ENCODE measurements around the gene ACVR1.
"Not testable (repeated sequence)": the region's sequence is repeated elsewhere in the genome, so short reads cannot be mapped to it uniquely, and the experiment has no call there.

ACVR1 gene

DNA sequence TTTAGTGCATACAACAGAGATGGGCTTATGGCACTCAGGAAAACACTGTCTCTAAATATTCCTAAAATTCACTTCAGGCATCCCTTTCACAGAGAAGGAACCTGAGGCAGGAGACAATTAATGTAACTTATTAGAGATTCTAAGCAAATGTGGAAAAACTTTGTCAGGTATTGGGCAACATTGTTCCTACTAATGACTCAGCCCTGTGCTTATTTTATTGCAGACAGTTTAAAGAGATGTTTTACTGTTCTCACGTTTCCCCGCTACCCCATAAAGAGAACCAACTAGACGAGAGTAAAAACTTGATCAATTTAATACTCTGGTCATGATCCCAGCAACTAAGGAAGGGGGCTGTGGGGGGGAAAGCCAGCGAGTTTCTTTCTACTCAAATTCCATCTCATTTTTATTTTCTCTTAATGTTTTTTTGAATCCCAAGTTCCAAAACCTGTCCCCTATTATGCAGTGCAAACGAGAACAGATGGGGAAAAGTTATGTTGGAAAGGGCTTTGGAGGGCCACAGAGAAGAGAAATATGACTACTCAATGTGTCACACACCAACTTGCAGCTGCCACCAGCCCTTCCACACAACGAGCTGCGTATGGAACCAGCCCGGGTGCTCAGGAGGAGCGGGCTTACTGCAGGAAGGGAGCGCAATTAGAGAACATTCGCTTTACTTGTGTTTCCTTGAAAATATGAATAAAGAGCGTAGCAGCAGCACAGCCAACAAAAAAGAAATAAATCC, 18.7 kb upstream of the ACVR1 start:
- DNase-seq (ENCODE audit: low read depth in 2 of 2) = no peak

- DNase-seq (ENCODE audit: low read depth in 2 of 2) = no peak
Measured at GRCh38 chr2:157893611-157894010, 17.5 kb upstream of the ACVR1 start.

DNA sequence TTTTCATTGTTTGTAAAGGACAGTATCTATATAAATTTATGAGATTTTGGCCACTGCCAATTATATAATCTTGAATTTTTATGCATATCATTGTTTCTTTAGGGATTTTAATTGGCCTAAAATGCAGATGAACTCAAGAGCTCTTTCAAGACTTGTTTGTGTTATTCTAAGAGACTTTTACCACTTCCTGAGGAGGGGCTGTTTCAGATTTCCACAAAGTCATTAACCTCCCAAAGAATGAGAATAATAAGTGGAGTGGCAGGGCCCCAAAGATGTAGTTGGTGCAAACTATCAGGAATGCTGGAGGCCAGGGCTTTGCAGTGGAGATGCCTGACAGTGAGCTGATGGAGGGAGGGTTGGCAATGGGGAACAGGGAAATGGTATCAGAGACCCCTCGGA, 15.5 kb upstream of the ACVR1 start:
- no peak for DNase-seq (ENCODE audit: low read depth in 2 of 2)

- no peak for DNase-seq (ENCODE audit: low read depth in 2 of 2)
Measured at GRCh38 chr2:157890969-157891642, 15.0 kb upstream of the ACVR1 start.

GRCh38 chr2:157887946-157888345, 11.8 kb upstream of the ACVR1 start:
- DNase-seq (ENCODE audit: low read depth in 2 of 2) = no peak

DNA sequence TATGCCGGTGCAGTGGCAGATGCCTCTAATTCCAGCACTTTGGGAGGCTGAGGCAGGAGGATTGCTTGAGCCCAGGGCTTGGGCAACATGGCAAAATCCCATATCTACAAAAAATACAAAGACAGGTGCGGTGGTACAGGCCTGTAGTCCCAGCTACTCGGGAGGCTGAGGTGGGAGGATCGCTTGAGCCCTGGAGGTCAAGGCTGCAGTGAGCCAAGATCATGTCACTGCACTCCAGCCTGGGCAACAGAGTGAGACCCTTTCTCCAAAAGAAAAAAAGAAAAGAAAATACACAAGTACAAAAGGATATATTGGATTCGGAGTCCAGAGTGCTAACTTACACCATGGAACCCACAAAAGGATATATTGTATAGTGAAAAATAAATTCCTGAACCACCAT, 8.4 kb upstream of the ACVR1 start:
- not testable (repeated sequence) for DNase-seq (ENCODE audit: low read depth in 2 of 2)

DNA sequence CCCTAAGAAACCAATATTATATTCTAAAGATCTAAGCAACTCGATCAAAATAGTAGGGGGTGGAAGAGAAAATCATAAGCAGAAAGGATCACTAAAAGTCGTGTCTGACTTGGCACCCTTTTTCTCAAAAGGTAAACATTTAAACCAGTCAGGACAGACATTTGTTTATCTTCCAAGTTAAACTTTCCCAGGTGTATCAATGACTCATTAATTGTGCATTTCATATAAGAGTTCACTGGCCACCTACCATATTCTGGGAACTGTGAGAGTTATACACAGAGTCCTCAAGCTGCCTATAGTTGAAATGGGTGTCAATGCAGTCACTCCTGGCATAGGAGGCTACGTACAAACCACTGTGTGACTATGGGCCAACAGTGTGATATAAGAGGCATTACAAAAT, 4.8 kb upstream of the ACVR1 start:
- no peak for DNase-seq (ENCODE audit: low read depth in 2 of 2)

- no peak for DNase-seq (ENCODE audit: low read depth in 2 of 2)
Measured at GRCh38 chr2:157877761-157878400, 1.8 kb upstream of the ACVR1 start.

- no peak for DNase-seq (ENCODE audit: low read depth in 2 of 2)
Measured at GRCh38 chr2:157876786-157877138, 632 bp upstream of the ACVR1 start.

DNA sequence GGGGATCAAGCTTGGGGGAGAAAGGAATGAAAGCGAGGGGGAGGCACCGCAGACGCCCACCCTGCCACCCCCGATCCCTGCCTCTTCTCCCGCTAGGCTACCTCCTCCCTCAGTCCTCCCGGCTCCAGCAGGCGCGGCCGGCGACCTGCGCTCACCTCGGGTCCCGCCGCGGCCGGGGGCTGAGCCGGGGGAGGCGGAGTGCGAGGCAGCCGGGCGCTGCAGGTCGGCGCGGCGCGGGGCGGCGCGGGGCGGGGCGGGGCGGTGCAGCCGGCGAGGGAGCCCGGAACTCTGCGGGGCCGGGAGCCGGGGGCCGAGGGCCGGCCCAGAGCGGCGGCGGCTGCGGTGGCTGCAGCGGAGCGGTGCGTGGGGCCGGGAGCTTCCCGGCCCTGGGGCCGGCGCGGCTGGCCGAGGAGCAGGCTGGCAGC, 477 bp downstream of the ACVR1 start:
- DNase-seq (ENCODE audit: low read depth in 2 of 2) = no peak

GRCh38 chr2:157874997-157875640, 1.0 kb downstream of the ACVR1 start:
- DNase-seq (ENCODE audit: low read depth in 2 of 2) = no peak

GRCh38 chr2:157874348-157874747, 1.8 kb downstream of the ACVR1 start:
- no peak for DNase-seq (ENCODE audit: low read depth in 2 of 2)

- DNase-seq (ENCODE audit: low read depth in 2 of 2) = no peak
Measured at GRCh38 chr2:157872791-157873190, 3.3 kb downstream of the ACVR1 start.

GRCh38 chr2:157871415-157871814, 4.7 kb downstream of the ACVR1 start:
- no peak for DNase-seq (ENCODE audit: low read depth in 2 of 2)

- no peak for DNase-seq (ENCODE audit: low read depth in 2 of 2)
Measured at GRCh38 chr2:157868993-157869392, 7.1 kb downstream of the ACVR1 start.

DNA sequence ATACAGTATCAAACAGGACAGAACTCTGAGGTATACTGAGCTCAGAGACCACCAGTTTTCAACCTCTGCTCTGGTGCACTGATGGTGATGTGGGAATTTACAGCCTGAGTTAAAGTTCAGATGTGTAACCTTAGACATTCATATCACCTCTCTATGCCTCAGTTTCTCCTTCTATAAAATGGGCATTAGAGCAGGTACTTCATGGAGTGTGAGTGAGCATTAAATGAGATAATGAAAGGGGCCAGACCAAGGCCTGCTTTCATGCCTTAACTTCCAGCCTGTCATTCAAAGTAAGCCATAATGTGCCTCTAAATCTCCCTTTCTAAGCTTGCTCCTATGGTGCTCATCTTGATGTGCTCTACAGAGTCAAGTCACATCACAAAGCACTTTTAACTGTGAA, 8.4 kb downstream of the ACVR1 start:
- DNase-seq (ENCODE audit: low read depth in 2 of 2) = no peak

DNA sequence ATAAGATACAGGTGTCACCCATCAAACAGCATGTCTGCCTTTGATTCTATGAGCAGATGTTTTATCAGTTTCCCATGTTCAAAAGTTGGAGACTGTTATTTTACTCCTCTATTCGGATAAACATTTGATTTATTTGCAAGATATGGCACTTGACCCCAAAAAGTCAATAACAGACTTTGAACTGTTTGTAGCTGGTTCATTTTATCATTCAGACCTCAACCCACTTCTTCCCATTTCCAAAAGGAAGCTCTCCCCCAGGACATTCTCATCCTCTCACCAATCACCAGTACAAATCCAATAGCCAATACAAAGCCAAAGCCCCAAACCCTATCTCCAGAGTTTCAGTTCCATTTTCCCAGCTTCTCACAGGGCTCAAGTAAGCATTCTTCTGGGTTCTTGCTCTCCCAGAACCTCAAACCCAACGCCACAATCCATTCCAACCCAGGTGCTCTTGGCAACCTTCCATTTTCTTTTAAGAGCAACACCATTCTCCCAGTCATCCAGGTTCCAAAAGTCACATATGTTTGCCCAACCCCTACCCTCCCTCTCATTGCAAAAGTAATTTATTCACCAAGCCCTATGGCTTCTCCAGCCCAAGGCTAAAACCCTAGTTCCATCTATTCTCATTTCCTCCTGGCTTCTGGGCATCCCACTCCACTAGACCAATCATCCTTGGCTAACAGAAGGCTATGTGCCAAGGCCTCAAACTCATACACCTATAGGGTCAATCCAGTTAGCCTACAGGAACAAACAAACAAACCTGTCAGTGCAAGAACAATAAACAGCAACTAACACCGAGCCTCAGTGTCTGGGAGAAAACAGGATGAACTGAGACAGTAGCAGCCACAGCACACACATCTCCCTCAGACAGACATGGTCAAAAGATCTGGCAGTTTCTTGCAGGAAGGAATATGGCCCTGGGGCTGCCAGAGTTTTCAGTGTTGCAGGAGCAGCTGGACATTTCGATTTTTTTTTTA, 9.2 kb downstream of the ACVR1 start:
- DNase-seq (ENCODE audit: low read depth in 2 of 2) = no peak

DNA sequence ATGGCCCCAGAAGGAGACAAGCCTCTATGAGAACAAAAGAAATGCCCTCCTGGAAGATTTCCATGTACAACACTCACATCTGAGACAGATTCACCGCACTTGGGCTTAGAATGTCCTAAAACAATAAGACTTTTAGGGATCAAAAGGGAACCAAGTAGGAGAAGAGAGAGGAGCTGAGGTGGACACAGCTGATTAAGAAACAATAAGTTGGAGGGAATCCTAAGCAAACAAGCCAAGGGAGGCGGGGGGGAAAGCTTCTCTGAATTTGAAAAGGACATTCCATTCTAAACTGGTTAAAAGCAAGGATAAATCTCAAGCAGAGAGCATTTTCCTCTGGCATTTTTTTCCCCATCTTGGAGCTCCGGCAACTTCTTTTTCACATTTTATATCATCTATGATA, 9.9 kb downstream of the ACVR1 start:
- no peak for DNase-seq (ENCODE audit: low read depth in 2 of 2)

DNA sequence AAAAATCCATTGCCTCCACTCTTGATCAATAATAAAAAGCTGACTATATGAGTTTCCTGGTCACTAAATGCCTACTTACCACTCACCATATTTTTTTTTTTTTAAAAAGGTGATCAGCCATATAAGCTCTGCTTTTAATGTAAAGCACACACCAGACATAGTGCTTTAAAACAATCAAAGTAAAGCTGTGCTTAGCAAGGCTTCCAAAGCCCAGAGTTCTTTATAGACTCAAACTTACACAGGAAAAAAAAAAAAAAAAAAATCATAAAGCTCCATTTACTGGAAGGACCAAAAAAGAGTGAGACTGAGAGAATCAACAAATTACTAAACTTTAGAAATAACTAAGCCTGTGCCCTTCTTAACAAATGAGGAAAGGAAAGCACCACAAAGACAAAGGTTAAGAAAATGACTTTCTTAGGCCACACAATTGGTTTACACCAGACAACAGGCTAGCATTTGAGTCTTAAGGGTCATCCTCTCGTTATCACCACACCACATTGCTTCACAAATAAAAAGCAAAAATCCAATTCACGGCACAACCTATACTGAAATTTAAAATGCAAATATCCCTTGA, 11.2 kb downstream of the ACVR1 start:
- DNase-seq (ENCODE audit: low read depth in 2 of 2) = no peak

- no peak for DNase-seq (ENCODE audit: low read depth in 2 of 2)
Measured at GRCh38 chr2:157858846-157859245, 17.3 kb downstream of the ACVR1 start.

DNA sequence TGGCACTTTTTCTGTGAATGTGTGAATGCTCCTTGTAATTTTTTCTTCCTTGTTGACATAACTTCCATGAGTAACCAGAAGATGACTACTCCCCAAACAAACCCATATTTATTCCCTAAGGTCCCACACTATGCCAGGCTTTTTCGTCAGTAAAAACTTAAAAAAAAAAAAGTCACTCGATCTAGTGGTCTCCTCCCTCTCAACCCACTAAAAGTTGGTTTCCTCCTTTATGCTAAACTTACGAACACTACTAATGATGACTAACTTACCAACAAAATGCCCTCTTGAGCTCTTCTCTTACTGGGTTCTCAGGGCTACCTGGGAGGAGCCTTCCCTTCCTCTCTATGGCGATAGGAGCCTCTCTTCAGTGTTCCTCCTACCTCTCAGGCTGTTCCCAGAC, 18.2 kb downstream of the ACVR1 start:
- DNase-seq (ENCODE audit: low read depth in 2 of 2) = no peak

All from stimulated activated CD4-positive, alpha-beta T cell treated with anti-CD3 and anti-CD28 coated beads, Interleukin-15, amount 100 ng/mL, for 48 hours (primary cell).